COR-L47 (cell line): ENCODE data around the gene REXO1.
A peak's percentile ranks its signal among the peaks of the same experiment; 100 is the strongest.

Experiments
- DNase-seq: peaks from one replicate; lab custom pipeline; 2025; lab: John Stamatoyannopoulos, UW

The REXO1 gene

DNA sequence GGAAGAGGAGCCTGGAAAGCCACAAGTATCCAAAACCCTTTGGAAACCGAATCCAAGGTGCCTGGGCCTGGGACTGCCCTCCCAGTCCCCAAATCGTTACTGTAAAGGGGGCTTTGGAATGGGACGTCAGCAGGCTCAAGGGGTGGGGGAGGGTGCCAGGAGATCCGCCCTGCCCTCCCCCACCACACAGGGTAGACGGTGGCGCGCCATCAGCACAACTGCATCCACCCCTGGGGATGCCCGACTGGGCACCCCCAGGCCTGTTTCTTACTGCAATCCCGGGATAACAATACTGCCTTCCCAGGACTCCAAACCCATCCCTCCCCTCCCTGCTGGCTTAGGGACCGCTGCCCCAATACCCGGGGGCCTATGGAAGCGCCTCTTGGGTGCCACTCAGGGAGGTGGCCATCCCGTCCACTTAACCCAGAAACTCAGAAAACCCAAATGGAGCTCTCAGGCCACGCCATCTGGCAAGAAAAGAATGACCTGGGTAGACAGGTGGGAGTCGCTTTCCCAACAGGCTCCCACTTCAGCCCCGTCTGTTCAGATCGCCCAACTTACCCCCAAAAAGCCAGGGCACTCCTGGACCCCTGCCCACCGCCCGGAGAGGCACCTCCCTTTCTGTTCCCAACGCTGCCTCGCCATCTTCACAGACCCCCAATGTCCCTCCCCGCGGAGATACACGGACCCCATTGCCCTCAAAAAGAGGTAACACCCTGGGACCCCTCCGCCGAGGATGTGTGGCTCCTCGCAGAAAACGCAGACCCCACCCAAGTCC is 12.7 kb upstream of the REXO1 start:
- no peak for DNase-seq

DNA sequence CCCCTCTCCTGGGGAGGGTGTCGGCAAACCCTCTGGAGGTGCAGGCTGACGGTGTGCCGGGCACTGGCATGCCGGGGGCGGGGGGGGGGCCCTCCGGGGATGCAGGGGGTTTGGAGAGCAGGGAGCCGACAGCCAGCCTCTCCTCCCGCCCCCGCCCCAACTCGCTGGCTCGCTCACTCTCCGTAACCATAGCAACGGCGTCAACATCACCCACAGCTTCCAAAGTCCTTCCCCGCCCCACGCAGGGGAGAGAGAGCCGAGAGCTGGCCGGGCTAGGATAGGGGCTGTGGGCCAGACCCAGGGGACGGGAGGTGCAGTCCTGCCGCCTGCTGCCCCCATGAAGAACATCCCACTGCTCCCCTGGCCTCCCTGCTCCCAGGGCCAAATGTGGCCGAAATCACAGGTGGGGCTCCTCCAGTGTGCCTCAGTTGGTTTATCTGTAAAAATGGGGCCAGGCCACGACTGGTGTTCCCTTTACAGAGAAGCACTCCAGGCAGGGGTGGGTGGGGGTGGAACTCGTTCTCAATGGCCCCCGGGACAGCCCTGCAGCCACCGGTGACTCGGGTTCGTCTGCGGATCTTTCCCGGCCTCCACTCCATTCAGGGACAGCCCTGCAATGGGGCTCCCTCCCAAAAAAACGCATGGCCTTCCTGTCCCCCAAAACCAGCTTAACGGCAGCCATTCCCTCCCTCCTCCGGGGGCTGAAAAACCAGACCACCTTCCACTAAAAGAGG is 11.9 kb upstream of the REXO1 start:
- peak; percentile 78 for DNase-seq

DNA sequence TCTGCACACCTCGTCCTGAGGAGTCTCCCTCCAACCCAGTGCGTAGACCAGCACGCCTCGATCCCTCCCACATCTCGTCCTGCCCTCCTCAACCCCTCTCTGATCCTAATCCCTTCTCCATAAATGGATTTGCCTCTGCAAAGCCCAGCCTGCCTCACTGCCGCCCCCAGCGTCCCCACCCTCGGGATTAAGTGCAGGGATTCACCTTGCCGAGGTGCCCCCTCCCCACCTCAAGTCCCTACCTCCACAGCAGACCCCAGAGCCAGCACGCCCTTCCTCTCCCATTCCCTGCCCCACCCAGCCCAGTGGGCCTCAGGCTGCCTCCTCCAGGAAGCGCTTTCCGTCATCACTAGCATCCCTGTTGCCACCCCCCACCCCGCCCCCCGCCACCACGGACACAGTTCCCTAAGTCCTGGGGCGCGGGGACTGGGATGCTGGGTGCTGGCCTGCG is 11.1 kb upstream of the REXO1 start:
- DNase-seq = no peak

DNA sequence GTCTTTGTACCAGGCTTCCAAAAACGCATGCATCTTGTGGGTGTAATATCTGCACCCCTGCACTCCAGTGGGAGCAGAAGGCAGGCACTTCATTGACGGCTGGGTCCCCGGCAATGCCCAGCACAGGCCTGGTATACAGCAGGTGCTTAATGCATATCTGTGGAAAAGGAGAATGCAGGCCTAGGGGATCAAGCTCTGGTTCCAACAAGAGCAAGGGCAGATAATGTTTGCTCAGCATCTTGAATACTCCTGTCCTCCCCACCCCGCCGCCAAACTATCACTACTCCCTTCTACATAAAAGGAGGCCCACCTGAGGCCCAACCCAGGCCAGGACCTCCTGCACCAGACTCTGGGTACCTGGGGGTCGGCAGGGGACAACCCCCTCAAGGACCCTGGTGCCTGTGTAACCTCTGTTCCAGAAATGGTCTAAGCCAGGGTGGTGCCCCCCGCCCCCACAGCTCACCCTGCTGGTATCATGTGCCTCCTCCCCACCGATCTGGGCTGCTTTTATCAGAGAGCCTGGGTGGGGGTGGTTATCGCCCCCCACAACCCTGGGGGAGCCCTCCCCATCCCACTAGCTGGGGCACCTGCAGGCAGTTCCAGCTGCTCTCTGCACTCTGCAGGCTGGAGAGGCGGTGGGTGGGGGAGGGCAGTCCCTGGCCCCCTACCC is 10.3 kb upstream of the REXO1 start:
- DNase-seq = no peak

DNA sequence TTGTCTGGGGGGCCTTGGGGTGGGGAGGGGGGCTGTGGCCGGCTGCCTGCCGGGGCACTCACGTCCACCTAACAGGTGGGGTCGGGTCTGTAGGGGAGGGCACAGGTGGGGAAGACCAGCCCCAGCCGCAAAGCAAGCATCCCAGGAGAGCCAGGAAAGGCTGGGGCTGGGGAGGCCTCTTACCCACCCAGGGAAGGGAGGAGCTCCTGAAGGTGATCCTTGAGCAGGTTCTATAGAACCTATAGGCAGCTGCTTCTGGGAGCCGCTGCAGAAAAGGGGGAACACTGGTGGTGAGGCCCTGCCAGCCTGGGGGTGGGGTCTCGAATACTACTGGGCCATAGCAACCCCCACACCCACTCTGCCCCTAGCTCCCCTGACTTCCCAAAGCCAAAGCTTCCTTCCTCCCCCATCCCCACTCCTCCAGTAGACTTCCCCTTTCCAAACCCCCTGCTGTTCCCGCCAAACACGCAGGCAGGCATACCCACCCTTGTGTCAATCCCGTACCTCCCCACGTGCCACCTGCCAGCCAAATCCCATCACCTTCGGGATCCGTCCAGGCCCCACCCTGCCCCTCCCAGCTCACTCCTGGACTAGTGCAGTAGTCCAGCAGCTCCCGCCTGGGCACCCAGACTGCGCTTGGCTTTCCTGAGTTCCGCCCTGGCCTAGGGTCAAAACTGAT is 9.5 kb upstream of the REXO1 start:
- no peak for DNase-seq

DNA sequence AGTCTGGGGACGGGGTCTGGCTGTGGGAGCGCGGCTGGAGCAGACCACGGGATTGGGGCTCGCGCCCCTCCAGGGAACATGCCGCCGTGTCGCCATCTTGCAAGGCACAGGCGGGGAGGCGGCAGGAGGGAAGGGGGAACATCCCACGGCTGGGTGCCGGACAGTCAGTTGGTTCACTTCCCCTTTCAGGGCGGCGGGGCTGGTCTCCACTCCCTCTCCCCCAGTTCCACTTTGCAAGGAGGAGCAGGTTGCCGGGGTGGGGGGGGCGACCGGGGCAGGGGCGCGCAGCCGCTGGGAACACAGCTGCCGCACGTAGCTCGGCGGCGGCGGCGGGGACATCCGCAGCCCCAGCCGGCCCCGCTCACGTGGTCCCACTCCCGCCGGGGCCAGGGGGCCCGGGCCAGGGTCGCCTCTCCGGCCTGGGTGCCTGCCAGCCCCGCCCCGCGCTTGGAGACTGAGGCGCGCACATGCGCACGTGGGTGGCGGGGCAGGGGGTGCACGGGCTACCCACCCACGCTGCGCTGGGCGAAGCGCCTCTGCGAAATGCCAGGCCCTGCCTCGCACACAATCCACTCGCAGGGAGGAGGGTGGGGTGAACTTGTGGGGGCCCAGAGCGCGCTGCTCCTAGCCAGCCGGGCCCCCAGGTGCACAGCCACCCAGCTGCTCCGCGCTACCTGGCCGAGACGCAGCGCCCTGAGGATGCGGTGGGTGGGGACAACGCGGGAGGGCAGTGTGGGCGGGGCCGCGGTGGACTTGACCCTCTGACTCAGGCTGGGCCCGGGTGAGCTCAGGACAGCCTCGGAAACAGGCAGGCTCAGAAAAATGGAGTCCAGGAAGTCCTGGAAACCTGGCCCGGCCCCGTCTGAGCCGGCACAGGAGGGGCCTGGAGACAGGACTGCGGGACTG is 8.7 kb upstream of the REXO1 start:
- no peak for DNase-seq

DNA sequence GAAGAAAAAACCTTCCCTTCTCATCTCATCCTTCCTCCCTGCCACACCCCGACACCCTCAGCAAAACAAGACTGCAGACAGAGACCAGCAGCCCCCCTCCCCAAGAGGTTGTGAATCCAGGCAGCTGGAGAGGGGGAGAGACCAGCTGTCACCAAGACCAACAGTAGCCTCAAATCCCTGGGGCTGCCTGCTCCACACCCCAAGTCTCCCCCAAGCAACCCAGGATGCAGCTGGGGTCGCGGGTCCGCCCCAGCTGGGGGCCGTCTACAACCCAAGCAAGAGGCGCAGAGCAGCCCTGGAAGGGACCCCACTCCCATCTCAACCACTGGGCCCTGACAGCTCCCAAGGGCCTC is 8.0 kb upstream of the REXO1 start:
- no peak for DNase-seq

DNA sequence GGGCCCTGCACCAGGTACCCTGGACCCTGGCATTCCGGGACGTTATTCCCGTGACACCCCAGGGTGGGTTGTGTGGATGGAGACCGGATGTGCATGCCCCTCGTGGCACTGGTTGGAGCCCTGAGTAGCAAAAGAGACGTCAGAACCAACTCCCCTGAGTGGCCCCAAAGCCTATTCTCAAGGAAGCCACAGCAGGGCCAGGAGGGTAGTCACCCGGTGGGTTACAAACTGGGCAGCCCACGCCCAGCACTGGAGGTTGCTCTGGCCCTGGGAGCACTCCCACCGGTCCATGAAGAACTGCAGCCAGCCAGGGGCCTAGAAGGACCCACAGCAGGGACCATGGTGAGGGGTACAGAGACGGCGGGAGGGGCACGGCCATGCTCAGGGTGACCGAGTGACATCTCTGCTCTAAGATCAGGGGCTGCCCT is 7.6 kb upstream of the REXO1 start:
- no peak for DNase-seq

DNA sequence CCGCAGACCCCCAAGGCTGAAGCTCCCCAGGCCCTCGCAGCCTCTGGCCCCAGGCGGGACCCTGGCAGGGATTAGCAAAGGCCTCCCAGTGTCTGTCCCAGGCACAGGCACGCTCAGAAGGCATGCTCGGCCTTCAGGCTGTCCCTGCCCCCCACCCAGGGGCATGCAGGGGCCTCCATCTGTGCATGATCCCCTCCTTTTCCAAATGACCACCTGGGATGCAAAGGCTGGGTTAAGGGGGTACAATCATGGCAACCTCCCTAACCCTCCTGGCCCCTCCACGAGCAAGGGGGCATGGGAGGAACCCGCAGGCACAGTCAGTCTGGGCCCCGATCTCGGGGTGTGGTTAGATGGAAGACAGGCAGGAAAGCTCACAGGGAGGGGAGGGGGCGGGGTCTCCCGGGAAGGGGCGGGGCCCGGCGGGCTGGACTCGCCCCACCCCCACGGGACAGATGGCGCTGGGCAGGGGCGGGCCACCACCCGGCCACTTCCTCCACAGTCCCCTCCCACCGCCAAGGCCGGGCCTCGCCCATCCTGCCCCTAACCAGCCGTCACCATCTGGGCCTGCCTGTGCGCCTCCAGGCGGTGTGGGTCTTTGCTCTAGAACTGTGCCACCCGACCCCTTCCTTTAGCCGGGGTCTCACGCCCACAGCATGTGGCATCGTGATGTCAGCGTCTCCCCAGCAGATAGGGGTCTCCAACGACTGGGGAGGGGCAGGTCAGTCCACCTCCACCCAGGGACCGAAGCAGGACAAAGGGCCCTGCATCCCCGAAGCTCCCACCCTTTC is 7.0 kb upstream of the REXO1 start:
- DNase-seq = no peak

DNA sequence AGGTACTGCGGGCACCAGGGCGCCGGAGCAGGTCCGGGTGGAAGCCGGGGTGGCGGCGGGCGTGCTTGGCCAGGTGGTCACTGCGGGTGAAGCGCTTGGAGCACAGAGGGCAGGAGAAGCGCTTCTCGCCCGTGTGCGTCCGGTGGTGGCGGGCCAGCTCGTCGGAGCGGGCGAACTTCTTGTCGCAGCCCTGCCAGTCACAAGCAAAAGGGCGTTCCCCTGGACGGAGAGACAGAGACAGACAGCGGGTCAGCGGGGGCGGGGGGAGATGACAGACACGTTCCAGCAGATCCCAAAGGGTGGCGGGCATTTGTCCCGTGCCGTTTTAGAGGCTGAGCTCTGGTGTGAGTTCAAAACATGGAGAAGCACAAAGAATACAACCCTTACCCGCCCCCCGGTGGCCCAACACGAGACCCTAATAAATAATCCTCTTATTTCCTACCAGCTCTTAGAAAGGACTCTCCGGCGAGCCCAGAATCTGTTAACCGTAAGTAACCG is 6.3 kb upstream of the REXO1 start:
- DNase-seq = no peak

DNA sequence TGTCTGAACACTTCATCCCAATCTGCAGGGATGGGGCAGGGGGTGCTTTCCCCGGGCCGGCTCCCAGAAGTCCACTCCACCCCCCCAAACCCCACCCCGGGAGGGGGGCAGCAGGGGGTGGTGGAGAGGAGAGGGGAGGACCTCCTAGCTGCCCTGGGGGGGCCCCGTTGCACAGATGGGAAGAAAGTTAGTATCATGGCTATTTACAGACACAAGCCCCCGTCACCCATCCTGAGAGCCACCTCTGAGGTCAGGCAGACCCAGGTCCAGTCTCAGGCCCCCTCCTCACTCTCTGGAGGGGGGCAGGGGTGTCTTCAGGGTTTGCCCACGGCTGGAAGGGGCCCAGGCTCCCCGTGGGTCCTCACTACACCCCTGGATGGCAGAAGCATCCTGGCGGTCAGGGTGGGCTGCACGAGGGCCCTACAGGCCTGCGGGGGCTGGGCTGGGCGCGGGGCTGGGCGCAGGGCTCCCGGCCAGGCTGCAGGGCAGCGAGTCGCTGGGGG is 5.8 kb upstream of the REXO1 start:
- DNase-seq = no peak

DNA sequence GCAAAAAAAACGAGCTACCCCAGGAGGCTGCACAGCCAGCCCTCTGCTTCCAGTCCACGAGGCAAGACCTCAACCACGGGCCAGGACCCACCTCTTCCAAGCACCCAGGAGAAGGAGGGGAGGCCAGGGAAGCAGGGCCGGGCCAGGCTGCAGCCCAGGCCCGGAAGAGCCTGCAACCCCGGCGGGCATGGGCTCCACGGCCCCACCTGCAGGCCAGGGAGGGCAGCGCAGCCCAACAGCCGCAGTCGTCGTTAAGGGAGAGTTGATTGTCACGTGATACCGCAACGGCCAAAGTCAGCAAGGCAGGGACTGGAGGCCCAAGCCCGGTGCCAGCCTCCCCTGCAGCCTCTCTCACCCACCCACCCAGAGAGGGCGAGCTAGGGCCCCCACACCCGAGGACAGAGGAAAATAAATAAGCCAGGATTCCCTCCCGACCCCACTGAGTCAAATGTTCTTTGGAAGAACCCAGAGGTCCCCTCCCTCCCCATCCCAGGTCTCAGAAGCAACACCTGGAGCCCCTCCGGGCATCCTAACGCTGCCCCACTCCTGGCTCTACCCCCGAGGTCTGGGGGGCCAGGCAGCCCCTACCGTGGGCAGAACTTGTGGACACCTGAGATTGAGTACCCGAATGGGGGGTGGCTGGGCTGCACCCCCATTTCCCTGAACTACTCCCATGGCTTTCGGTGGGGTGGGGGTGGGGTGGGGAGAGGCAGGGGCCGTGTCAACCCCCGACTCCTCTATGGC is 5.2 kb upstream of the REXO1 start:
- DNase-seq = peak; percentile 60

DNA sequence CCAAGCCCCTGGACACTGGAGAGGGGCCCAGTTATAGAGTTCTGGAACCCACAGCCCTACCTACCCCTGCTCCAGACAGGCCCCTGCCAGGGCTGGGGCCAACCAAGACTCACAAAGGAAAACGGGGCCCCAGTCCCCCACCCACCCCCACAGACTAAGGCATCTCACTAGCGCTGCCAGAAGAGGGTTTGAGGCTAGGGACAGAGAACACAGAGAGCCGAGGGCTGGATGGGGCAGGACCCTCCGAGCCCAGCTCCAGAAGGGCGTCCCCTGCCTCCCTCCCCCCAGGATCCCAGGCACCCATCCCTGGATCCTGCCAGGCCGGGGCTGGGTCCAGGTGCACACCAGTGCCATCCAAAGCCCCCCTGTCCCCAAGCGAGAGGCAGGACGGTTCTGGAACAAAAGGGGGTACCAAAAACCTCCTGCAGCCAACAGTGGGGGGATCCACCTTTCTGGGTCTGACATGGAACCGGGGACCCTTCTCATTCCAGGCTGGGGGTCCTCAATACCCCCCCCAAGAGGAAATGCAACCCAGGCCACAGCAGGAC is 4.4 kb upstream of the REXO1 start:
- no peak for DNase-seq

DNA sequence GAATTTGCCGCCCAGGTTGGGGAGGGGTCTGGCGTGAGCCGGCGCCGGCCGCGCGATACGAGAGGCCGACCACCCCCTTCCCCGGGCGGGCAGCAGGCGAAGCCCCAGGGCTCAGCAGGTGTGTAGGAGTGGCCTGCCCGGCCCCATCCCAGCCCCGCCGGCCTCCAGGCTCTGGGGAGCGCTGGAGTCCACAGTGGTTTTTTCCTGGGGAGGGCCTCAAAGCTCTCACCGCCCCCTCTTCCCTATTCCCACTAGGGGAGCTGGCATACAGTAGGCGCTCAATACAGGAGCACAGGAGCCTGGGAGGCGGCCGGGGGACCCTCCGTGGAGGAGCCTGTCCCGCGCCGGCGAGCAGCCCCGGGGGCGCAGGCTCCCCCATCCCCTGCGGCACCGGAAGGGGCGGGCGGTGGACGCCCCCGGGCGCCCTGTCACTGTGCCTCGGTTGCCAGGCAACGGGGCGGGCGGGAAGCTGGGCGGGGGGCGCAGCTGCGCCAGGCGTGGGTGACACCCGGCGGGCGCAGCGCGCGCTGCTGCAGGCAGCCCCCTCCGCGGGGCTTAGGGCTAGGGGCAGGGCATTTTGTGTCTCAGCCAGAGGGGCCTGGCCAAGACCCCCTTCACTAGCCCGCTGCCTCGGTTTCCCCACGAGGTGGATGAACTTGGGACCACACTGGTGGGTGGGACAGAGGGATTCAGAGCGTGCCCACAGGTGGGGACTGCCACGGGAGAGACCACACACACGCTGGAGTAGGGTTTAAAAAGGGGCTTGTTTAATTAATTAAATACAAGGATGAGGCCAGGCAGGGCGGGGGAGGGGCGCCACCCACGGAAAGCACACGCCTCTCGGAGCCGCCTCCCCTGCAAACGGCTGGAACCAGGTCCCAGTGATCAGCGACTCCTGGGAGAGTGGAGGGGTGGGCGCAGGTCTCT is 3.6 kb upstream of the REXO1 start:
- peak; percentile 91 for DNase-seq

DNA sequence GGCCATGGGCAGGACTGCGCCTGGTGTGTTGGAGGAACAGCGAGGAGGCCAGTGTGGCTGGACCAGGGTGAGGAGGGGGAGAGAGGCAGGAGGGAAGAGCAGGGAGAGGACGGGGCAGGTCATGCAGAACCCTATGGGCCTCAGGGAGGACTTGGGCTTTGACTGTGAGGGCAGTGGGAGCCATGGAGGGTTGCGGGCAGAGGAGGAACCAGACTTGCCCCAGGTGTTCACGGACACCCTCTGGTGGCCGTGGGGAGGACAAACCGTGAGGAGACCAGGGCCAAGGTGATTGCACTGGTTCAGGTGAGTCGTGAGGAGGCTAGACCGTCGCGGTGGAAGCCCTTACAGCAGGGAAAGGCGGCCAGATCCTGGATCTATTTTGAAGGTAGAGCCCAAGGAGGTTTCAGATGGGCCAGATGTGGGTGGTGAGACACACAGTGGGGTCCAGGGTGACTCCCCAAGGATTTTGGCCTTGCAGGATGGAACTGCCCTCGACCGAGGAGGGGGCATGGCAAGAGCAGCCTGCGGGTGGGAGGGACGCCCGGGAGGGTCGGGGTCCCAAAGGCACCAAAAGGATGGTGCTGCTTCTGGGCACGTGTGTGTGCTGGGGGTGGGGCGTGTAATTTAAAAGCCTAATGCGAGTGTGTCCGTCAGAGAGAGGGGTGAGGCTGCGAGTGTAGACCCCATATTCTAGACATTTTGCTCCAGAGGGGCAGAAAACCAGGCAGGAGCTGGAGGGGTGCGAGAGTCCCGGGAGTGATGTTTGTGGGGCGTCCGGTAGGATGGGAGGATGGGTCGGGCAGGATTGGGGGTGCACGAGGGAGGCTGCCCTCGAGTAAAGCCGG is 2.7 kb upstream of the REXO1 start:
- DNase-seq = no peak

DNA sequence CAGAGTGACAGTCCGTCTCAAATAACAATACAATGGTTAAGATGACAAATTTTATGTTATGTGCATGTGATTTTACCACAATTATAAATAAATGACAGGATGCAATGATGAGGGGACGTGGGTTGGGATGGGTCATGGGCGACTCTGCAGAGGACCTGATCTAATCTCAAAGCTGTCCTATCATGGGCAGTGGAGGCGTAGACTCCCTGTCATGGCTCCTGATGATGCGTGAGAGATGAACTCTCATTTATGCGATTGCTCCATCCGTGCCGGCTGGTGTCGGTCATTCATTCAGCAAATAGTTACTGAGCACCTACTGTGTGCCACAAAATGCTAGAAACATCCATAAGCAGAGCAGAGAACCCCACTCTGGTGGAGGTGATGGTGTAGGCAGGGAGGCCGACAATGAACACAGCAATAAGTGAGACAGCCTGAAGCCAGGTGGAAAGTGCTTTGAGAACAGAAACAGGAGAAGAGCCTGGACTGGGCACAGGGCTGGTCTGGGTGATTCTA is 1.7 kb upstream of the REXO1 start:
- no peak for DNase-seq

DNA sequence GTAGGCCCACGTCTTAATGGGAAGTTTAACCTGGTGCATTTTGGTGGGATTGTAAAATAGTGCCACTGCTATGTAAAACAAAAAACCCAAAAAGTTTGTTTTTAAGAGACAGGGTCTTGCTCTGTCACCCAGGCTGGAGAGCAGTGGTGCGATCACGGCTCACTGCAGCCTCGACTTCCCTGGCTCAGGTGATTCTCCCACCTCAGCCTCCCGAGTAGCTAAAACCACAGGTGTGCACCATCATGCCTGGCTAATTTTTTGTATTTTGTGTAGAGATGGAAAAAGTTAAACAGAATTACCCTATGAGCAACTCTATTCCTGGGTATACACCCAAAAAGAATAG is 820 bp upstream of the REXO1 start:
- DNase-seq = no peak
